H1 (cell line): ENCODE results near the gene NME9.

ENCODE experiments used
- CEBPB ChIP-seq: IDR thresholded peaks from 2 replicates; pipeline ENCODE4 v1.6.1; 2012; ENCODE audit warnings: low read depth, low read length
- CREB1 ChIP-seq: IDR thresholded peaks from 2 replicates; pipeline ENCODE4 v1.6.1; 2012; ENCODE audit warnings: inconsistent platforms
- EP300 ChIP-seq, 2 experiments: IDR thresholded peaks; 1 replicate in 1 of 2; 2 replicates in 1 of 2; pipeline ENCODE4 v1.6.1; 2011 to 2012; ENCODE audit warnings: low read depth in 2 of 2, low read length in 2 of 2, mild to moderate bottlenecking in 2 of 2, borderline replicate concordance in 1 of 2, inconsistent platforms in 1 of 2, moderate library complexity in 1 of 2
- EZH2 ChIP-seq: fragments of 200-600 bp; sonication (generic); IDR thresholded peaks from 2 replicates; pipeline ENCODE4 v1.7.1; 2012; ENCODE audit warnings: low read depth, mild to moderate bottlenecking, moderate library complexity, low read length, inconsistent platforms; ENCODE audit not compliant: severe bottlenecking
- GABPA ChIP-seq: IDR thresholded peaks from 2 replicates; pipeline ENCODE4 v1.6.1; 2011; ENCODE audit warnings: mild to moderate bottlenecking, low read length, moderate library complexity, borderline replicate concordance; ENCODE audit not compliant: insufficient read depth
- POLR2A ChIP-seq, 2 experiments: IDR thresholded peaks; 1 replicate in 1 of 2; 2 replicates in 1 of 2; pipeline ENCODE4 v1.6.1; 2011; ENCODE audit warnings: low read depth in 2 of 2, low read length in 2 of 2, mild to moderate bottlenecking in 2 of 2; ENCODE audit errors: control extremely low read depth in 1 of 2
- POLR2AphosphoS5 ChIP-seq: IDR thresholded peaks from 2 replicates; pipeline ENCODE4 v1.6.1; 2011; ENCODE audit warnings: low read depth, low read length
- RAD21 ChIP-seq, 2 experiments: IDR thresholded peaks in 1 of 2; conservative IDR thresholded peaks in 1 of 2; 2 replicates each; pipeline ENCODE4 v1.6.1; 2011; ENCODE audit warnings: low read depth in 2 of 2, low read length in 2 of 2, improper control_type of control experiment in 1 of 2, inconsistent platforms in 1 of 2, mild to moderate bottlenecking in 1 of 2, moderate library complexity in 1 of 2
- SIRT6 ChIP-seq: IDR thresholded peaks from one replicate; pipeline ENCODE4 v1.7.1; 2012; ENCODE audit warnings: low read length, inconsistent platforms
- YY1 ChIP-seq: IDR thresholded peaks from 2 replicates; pipeline ENCODE4 v1.6.1; 2011; ENCODE audit warnings: low read depth, mild to moderate bottlenecking, low read length
- TF ChIP-seq, protein P1 (sequence below), 3 experiments: IDR thresholded peaks; 1 replicate in 2 of 3; 2 replicates in 1 of 3; pipeline versions ENCODE4 v1.5.1 to v1.6.1; 2011; ENCODE audit warnings: low read length in 3 of 3, mild to moderate bottlenecking in 3 of 3, inconsistent platforms in 2 of 3, low read depth in 1 of 3, moderate library complexity in 1 of 3; ENCODE audit not compliant: insufficient read depth in 1 of 3; ENCODE audit errors: control extremely low read depth in 1 of 3
- TF ChIP-seq, protein P2 (sequence below): IDR thresholded peaks from 2 replicates; pipeline ENCODE4 v1.6.1; 2012; ENCODE audit warnings: low read length, inconsistent platforms

DNA sequence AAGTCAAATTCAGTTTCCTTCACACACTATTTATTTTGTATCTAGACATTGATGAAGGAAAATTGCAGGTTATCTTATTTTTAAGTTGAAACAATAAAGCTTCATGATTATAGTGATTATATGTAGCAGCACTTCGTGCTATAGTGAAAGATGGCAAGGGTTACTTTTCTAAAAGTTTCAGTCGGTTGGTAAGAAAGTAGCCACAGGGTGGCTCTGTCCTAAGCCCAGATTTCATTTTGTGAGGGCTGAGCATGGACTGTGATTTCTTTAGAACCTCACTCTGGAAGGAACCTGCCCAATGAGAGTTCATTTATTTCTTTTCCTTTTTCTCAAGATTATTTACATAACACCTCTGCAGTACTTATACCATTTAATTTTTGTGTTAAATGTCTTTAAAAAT is 66.5 kb downstream of the NME9 start:
- TF ChIP-seq, protein P1, sequence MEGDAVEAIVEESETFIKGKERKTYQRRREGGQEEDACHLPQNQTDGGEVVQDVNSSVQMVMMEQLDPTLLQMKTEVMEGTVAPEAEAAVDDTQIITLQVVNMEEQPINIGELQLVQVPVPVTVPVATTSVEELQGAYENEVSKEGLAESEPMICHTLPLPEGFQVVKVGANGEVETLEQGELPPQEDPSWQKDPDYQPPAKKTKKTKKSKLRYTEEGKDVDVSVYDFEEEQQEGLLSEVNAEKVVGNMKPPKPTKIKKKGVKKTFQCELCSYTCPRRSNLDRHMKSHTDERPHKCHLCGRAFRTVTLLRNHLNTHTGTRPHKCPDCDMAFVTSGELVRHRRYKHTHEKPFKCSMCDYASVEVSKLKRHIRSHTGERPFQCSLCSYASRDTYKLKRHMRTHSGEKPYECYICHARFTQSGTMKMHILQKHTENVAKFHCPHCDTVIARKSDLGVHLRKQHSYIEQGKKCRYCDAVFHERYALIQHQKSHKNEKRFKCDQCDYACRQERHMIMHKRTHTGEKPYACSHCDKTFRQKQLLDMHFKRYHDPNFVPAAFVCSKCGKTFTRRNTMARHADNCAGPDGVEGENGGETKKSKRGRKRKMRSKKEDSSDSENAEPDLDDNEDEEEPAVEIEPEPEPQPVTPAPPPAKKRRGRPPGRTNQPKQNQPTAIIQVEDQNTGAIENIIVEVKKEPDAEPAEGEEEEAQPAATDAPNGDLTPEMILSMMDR (IDR thresholded peaks at IDR 0.05; ENCODE audit: control extremely low read depth in 1 of 3, insufficient read depth in 1 of 3, low read depth in 1 of 3, low read length in 3 of 3), result peak in 1 of 3 experiments; percentile 20; a peak in 1 of 4 replicates
- TF ChIP-seq, protein P2, sequence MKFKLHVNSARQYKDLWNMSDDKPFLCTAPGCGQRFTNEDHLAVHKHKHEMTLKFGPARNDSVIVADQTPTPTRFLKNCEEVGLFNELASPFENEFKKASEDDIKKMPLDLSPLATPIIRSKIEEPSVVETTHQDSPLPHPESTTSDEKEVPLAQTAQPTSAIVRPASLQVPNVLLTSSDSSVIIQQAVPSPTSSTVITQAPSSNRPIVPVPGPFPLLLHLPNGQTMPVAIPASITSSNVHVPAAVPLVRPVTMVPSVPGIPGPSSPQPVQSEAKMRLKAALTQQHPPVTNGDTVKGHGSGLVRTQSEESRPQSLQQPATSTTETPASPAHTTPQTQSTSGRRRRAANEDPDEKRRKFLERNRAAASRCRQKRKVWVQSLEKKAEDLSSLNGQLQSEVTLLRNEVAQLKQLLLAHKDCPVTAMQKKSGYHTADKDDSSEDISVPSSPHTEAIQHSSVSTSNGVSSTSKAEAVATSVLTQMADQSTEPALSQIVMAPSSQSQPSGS, result no peak
- no peak for TF ChIP-seq GABPA
- TF ChIP-seq SIRT6, result no peak
- TF ChIP-seq RAD21 (IDR thresholded peaks at IDR 0.05 in 1 of 2, conservative IDR thresholded peaks at IDR 0.05 in 1 of 2; ENCODE audit: low read depth in 2 of 2, low read length in 2 of 2), result peak in 1 of 2 experiments; percentile 31; a peak in 1 of 4 replicates
- TF ChIP-seq POLR2AphosphoS5, result no peak
- TF ChIP-seq CEBPB, result no peak
- no peak for TF ChIP-seq POLR2A (IDR thresholded peaks at IDR 0.05; ENCODE audit: control extremely low read depth in 1 of 2, low read depth in 2 of 2, low read length in 2 of 2)
- TF ChIP-seq CREB1, result no peak
- no peak for TF ChIP-seq EZH2
- TF ChIP-seq YY1, result no peak
- no peak for TF ChIP-seq EP300 (IDR thresholded peaks at IDR 0.05; ENCODE audit: borderline replicate concordance in 1 of 2, low read depth in 2 of 2, low read length in 2 of 2)
